SK-N-SH (cell line): ENCODE results near the gene ZNF722. TPM values are rescaled to one million over a fixed set of nuclear protein-coding genes. Genes with fewer than 3 reads are reported as not detected.

Experiments
- CTCF ChIA-PET: fragments of 300-600, 350-600 bp; formaldehyde crosslinking; extraction: SDS; loops from one replicate; lab custom pipeline; 2021; lab: Yijun Ruan, JAX
- POLR2A ChIA-PET: fragments of 350-600 bp; sonication (Branson Sonifier 250); formaldehyde crosslinking; extraction: SDS; loops from one replicate; lab custom pipeline; 2020; ENCODE audit warnings: antibody characterized with exemption, inconsistent platforms; lab: Yijun Ruan, JAX
- DNase-seq: peaks from one replicate; pipeline ENCODE4 v3.0.0; 2012
- H2AFZ ChIP-seq: fragments of 200-600 bp; sonication (generic); 2 replicates; pipeline ENCODE4 v1.8.1; 2016; ENCODE audit warnings: antibody characterized with exemption, mild to moderate bottlenecking, low read depth
- H3F3A ChIP-seq: fragments of 200-600 bp; sonication (generic); replicated peaks from 2 replicates; pipeline ENCODE3; 2016; ENCODE audit warnings: antibody characterized with exemption, mild to moderate bottlenecking; ENCODE audit not compliant: insufficient read depth
- H3K27ac ChIP-seq, 2 experiments: fragments of 200-500 bp in 1 of 2; fragments of 200-600 bp in 1 of 2; sonication (Bioruptor generic) in 1 of 2; sonication (generic), shearing (Covaris generic) in 1 of 2; 2 replicates each; pipeline versions ENCODE4 v1.5.1 to v1.6.1; 2014 to 2016; ENCODE audit warnings: low read depth in 2 of 2, inconsistent platforms in 1 of 2, low read length in 1 of 2, mild to moderate bottlenecking in 1 of 2, mixed read lengths in 1 of 2
- H3K27me3 ChIP-seq: fragments of 200-600 bp; sonication (generic), shearing (Covaris generic); 2 replicates; pipeline ENCODE4 v1.6.1; 2016; ENCODE audit warnings: mixed run types; ENCODE audit not compliant: insufficient read depth
- H3K36me3 ChIP-seq, 2 experiments: fragments of 200-500 bp in 1 of 2; fragments of 200-600 bp in 1 of 2; sonication (Bioruptor generic) in 1 of 2; sonication (generic) in 1 of 2; replicated peaks in 1 of 2; 2 replicates each; pipeline versions ENCODE3 to v1.5.1; 2014 to 2016; ENCODE audit warnings: low read length in 1 of 2, mild to moderate bottlenecking in 1 of 2; ENCODE audit not compliant: insufficient read depth in 2 of 2, control insufficient read depth in 1 of 2
- H3K4me1 ChIP-seq, 2 experiments: fragments of 200-500 bp in 1 of 2; fragments of 200-600 bp in 1 of 2; sonication (Bioruptor generic) in 1 of 2; sonication (generic), shearing (Covaris generic) in 1 of 2; 2 replicates each; pipeline versions ENCODE4 v1.5.1 to v1.6.1; 2014 to 2016; ENCODE audit warnings: low read depth in 1 of 2, low read length in 1 of 2, mixed run types in 1 of 2; ENCODE audit not compliant: insufficient read depth in 2 of 2, control insufficient read depth in 1 of 2
- H3K4me2 ChIP-seq: fragments of 200-600 bp; sonication (generic), shearing (Covaris generic); 2 replicates; pipeline ENCODE4 v1.6.1; 2017; ENCODE audit warnings: mixed run types
- H3K4me3 ChIP-seq, 2 experiments: fragments of 200-500 bp in 1 of 2; fragments of 200-600 bp in 1 of 2; sonication (Bioruptor generic) in 1 of 2; sonication (generic), shearing (Covaris generic) in 1 of 2; 2 replicates each; pipeline versions ENCODE4 v1.5.1 to v1.8.1; 2014 to 2016; ENCODE audit warnings: low read depth in 2 of 2, inconsistent platforms in 1 of 2, low read length in 1 of 2, mild to moderate bottlenecking in 1 of 2, mixed read lengths in 1 of 2, moderate library complexity in 1 of 2
- H3K79me2 ChIP-seq: fragments of 200-600 bp; sonication (generic); 2 replicates; pipeline ENCODE4 v1.8.1; 2017; ENCODE audit warnings: mild to moderate bottlenecking; ENCODE audit not compliant: insufficient read depth
- H3K9ac ChIP-seq: fragments of 200-600 bp; sonication (generic); 2 replicates; pipeline ENCODE4 v1.6.1; 2017; ENCODE audit warnings: mixed run types
- H3K9me2 ChIP-seq: fragments of 200-600 bp; sonication (generic); 2 replicates; pipeline ENCODE4 v1.6.1; 2017; ENCODE audit warnings: mixed run types
- H3K9me3 ChIP-seq: fragments of 200-600 bp; sonication (generic); 2 replicates; pipeline ENCODE4 v1.6.1; 2017; ENCODE audit warnings: mixed run types, mild to moderate bottlenecking, moderate library complexity
- H4K20me1 ChIP-seq: fragments of 200-600 bp; sonication (generic); 2 replicates; pipeline ENCODE4 v1.6.1; 2017; ENCODE audit warnings: mild to moderate bottlenecking, mixed run types; ENCODE audit not compliant: insufficient read depth
- EZH2phosphoT487 ChIP-seq: fragments of 200-600 bp; sonication (generic); IDR thresholded peaks from 2 replicates; pipeline ENCODE4 v1.6.1; 2017; ENCODE audit warnings: low read depth, mixed run types, mild to moderate bottlenecking, antibody characterized with exemption, moderate library complexity, borderline replicate concordance
- MEF2A ChIP-seq: IDR thresholded peaks from 2 replicates; pipeline ENCODE4 v1.4.0; 2012; ENCODE audit warnings: low read depth, borderline replicate concordance
- MXI1 ChIP-seq: IDR thresholded peaks from 2 replicates; pipeline ENCODE4 v1.6.1; 2012; ENCODE audit warnings: mild to moderate bottlenecking, low read depth, low read length, improper control_type of control experiment
- NFIC ChIP-seq: IDR thresholded peaks from 2 replicates; pipeline ENCODE4 v1.4.0; 2012; ENCODE audit warnings: borderline replicate concordance
- NRF1 ChIP-seq: IDR thresholded peaks from 2 replicates; pipeline ENCODE4 v1.6.1; 2012; ENCODE audit warnings: low read depth, mild to moderate bottlenecking, low read length
- RAD21 ChIP-seq: IDR thresholded peaks from 2 replicates; pipeline ENCODE4 v1.6.1; 2012; ENCODE audit warnings: mild to moderate bottlenecking, low read length
- TEAD4 ChIP-seq: IDR thresholded peaks from 2 replicates; pipeline ENCODE4 v1.4.0; 2012; ENCODE audit warnings: mild to moderate bottlenecking, borderline replicate concordance; ENCODE audit not compliant: insufficient read depth
- WGBS: methylation state at CpG from one replicate; pipeline ENCODE4 v1.1.6; 2017; ENCODE audit warnings: low lambda C conversion rate; 5-methylcytosine and 5-hydroxymethylcytosine counted together
- polyA plus RNA-seq, 3 experiments: library from polyadenylated mRNA; depleted of rRNA; stranded (reverse); fragments of >200 nt; gene quantifications; 2 replicates each; pipeline ENCODE4 v1.2.3, GENCODE V29; 2012
- small RNA-seq, 7 experiments: library from RNA; depleted of rRNA; stranded (forward); fragments of <200 nt; gene quantifications; one replicate each; pipeline ENCODE3, GENCODE V24; 2012
- TF ChIP-seq, protein P1 (sequence below): IDR thresholded peaks from 2 replicates; pipeline ENCODE4; 2012
- TF ChIP-seq, protein P2 (sequence below): IDR thresholded peaks from 2 replicates; pipeline ENCODE4 v1.6.1; 2012; ENCODE audit warnings: mild to moderate bottlenecking, low read depth, low read length, moderate library complexity

Gene ZNF722
- polyA plus RNA-seq, 1 of the 3 experiments (the other 2 are of a cell fraction): not detected

DNA sequence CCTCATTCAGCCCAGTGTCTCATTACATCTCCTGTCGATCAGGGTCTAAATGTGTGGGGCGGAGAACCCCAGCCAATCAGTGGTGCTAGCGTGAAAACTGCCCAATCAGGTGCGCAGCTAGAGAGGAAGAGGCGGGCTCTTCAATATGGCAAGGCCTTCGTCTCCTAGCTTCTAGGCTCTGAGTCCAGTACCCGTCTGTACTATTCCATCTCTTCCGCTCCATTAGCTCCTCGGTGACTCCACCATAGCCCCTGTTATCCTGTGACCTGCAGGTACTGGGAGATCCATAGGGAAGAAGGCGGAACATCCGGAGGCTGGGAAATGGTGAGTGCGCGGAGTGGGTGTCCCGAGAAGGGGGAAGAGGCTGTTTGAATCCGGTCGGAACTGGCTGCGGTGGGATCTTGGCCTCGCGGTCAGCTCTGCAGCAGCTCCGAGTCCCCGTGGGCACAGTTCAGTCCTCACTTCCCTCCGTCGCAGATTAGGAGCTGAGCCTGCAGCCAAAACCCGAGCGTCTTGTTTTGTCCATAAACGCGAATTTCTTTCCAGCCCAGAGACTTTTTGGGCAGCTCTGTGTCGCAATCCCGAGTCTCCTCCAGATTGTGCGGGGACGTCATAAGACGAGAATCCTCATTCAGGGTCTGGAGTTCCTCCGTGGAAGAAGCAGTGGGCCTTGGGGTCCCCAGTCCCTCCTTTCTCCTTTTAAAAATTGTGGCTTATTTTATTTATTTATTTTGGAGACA is 46.8 kb downstream of the ZNF722 start, which contains the start of gene ZNF727 (continued):
- TF ChIP-seq, protein P1, sequence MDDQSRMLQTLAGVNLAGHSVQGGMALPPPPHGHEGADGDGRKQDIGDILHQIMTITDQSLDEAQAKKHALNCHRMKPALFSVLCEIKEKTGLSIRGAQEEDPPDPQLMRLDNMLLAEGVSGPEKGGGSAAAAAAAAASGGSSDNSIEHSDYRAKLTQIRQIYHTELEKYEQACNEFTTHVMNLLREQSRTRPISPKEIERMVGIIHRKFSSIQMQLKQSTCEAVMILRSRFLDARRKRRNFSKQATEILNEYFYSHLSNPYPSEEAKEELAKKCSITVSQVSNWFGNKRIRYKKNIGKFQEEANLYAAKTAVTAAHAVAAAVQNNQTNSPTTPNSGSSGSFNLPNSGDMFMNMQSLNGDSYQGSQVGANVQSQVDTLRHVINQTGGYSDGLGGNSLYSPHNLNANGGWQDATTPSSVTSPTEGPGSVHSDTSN: no peak
- no peak for TF ChIP-seq EZH2phosphoT487

DNA sequence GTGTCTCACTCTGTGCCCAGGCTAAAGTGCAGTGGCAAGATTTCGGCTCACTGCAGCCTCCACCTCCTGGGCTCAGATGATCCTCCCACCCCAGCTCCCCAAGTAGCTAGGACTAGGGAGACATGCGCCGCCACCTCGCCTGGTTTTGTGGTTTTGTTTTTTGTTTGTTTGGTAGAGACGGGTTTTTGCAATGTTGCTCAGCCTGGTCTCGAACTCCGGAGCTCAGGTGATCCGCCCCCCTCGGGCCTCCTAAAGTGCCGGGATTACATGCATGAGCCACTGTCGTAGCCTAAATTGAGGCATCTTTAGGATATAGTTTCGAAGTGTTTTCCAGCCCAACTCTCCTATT is 47.4 kb downstream of the ZNF722 start:
- CTCF ChIA-PET: no interaction called here
- Histone ChIP-seq H3F3A (no peaks in the 10 kb centered on the region), H3K9ac (no peak overlapping the region), H3K4me3 (peak overlapping the region in 1 of 2 experiments; percentile 30; a peak in 1 of 4 replicates), H3K9me2 (peaks cover 7% of the 10 kb centered on the region; the same call in 1 of the 2 replicates), H3K27me3 (no peaks in the 10 kb centered on the region), H4K20me1 (no peaks in the 10 kb centered on the region), H3K9me3 (peaks cover 13% of the 10 kb centered on the region), H3K4me1 (no peaks in the 10 kb centered on the region; a peak in 1 of 4 replicates), H3K79me2 (no peaks in the 10 kb centered on the region), H3K4me2 (no peak overlapping the region), H3K36me3 (no peaks in the 10 kb centered on the region), H3K27ac (no peak overlapping the region)
- no peak for DNase-seq
- WGBS: 2% methylated on average over 12 of the region's 12 CpGs
- POLR2A ChIA-PET: no interaction called here
- no peak for TF ChIP-seq MEF2A
- TF ChIP-seq NRF1: no peak
- no peak for TF ChIP-seq TEAD4
- no peak for TF ChIP-seq NFIC
- no peak for TF ChIP-seq RAD21
- TF ChIP-seq, protein P2, sequence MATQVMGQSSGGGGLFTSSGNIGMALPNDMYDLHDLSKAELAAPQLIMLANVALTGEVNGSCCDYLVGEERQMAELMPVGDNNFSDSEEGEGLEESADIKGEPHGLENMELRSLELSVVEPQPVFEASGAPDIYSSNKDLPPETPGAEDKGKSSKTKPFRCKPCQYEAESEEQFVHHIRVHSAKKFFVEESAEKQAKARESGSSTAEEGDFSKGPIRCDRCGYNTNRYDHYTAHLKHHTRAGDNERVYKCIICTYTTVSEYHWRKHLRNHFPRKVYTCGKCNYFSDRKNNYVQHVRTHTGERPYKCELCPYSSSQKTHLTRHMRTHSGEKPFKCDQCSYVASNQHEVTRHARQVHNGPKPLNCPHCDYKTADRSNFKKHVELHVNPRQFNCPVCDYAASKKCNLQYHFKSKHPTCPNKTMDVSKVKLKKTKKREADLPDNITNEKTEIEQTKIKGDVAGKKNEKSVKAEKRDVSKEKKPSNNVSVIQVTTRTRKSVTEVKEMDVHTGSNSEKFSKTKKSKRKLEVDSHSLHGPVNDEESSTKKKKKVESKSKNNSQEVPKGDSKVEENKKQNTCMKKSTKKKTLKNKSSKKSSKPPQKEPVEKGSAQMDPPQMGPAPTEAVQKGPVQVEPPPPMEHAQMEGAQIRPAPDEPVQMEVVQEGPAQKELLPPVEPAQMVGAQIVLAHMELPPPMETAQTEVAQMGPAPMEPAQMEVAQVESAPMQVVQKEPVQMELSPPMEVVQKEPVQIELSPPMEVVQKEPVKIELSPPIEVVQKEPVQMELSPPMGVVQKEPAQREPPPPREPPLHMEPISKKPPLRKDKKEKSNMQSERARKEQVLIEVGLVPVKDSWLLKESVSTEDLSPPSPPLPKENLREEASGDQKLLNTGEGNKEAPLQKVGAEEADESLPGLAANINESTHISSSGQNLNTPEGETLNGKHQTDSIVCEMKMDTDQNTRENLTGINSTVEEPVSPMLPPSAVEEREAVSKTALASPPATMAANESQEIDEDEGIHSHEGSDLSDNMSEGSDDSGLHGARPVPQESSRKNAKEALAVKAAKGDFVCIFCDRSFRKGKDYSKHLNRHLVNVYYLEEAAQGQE: no peak
- TF ChIP-seq MXI1: no peak
- TF ChIP-seq, all 33 proteins: peak for 0
- H2AFZ ChIP-seq: no peak overlapping the region

Small RNAs within 50 kb of the gene (small RNA-seq; reads per million reads assigned to genes)
- gene AC092634.1 (0 reads per million in 7 experiments), gene AC092634.7 (0 reads per million in 7 experiments), gene VN1R36P (0 reads per million in 7 experiments)

Other genes with a start within 250 kb of the ZNF722 start
- not detected in 2 replicates for gene ZNF727, start 46.6 kb downstream of the ZNF722 start, polyA plus RNA-seq (2012; rRNA removed)
- not detected in 2 replicates for gene ZNF735, start 208.4 kb downstream of the ZNF722 start, polyA plus RNA-seq (2012; rRNA removed)
- gene ZNF679, start 229.6 kb downstream of the ZNF722 start, polyA plus RNA-seq (2012; rRNA removed): not detected in 2 replicates